HG02852 (cell line): ENCODE measurements around the gene RPTOR.
"Not testable (repeated sequence)": the region's sequence is repeated elsewhere in the genome, so short reads cannot be mapped to it uniquely, and the experiment has no call there.

Source experiments
- ATAC-seq: cut with Tn5 transposase; IDR thresholded peaks from one replicate; pipeline ENCODE4 v1.9.1; 2021; ENCODE audit warnings: mild to moderate bottlenecking, moderate library complexity; ENCODE audit not compliant: unreplicated experiment

RPTOR gene

DNA sequence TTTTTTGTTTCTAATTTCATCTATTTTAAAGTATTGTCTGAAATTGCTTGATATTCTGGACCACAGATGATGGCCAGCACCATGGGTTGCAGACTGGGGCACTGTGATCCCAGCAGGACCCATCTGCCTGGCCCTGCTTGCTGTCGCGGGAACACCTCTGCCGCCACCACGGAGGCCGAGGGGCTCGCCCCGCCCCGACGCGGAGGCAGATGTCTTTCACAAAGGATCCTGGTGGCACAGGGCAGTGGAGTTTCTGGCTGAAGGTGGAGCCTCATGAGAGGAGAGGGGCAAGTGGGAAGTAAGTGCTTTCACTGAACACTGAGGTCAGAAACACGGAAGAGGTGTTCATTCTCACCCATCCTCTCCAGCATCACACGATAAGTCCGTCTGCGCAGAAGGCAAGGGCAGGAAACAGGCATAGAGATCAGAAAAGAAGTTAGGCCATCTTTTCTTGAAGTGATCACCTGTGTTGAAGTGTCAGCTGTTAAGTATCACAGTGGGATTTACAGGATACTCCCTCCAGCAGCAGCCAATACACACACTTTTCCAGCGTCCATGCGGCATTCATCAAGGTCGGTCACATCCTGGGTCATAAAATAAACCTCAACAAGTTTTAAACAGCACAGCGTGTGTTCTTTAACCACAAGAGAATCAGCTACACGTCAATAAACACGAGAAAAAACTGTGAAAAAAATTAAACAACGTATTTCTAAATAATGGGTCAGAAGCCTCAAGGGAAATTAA, 194.5 kb downstream of the RPTOR start:
- no peak for ATAC-seq

DNA sequence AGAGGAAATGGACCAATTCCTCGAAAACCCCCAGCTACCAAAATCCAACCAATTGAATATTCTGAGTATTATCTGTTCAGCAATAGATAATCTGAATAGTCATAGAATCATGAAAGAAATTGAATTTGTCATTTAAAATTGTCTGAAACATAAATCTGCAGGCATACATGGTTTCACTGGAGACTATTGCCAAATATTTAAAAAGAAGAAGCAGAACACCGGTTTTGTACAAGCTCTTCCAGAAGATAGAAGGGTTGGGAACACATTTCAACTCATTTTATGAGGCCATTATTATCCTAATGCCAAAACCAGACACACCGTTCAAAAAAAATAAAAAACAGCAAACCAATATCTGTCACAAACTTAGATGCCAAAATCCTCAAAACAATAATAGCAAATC, 195.5 kb downstream of the RPTOR start:
- no peak for ATAC-seq

DNA sequence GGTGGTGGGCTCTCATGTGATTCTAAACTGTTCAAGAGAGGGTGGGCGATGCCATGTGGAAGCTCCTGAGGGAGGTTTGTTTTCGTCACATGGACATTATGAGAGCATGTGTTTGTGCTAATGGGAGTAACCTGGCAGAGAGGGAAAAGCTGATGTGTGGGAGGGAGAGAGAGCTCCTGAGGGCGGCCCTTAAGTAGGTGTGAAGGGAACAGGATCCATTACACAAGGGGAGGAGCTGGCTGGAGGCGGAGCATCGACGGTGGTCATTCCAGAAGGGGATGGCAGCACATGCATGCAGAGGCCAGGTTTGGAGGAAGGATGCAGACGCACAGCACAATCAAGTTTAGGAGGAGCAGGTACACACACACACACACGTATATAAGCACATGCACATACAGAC, 197.5 kb downstream of the RPTOR start:
- ATAC-seq = no peak

DNA sequence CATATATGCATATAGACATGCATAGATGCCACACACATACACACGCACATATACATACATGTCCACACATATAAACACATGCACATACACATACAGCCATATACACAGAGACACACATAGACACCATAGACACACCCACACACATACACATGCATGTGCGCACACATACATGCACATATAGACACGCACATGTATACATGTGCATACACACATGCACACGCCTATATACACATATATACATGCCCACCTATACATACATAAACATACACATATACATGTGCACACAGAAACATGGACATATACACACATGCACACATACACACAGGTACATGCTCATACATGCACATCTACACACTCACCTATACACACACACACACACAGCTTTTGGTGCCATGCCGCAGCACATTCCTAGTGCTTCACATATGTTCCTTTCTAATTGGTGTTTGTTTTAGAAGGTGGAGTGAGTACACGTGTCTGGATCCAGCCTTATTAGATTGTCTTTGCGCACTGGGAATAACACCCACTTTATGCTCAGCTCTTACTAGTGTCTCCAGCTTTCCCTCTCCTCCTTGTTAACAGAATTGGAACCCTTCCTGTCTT, 198.0 kb downstream of the RPTOR start:
- ATAC-seq = no peak

GRCh38 chr17:80743181-80743771, 198.6 kb downstream of the RPTOR start:
- ATAC-seq = no peak

DNA sequence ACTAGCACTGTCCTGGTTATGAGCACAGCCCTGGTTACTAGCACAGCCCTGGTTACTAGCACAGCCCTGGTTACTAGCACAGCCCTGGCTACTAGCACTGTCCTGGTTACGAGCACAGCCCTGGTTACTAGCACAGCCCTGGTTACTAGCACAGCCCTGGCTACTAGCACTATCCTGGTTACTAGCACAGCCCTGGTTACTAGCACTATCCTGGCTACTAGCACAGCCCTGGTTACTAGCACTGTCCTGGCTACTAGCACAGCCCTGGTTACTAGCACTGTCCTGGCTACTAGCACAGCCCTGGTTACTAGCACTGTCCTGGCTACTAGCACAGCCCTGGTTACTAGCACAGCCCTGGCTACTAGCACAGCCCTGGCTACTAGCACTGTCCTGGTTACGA, 199.3 kb downstream of the RPTOR start:
- not testable (repeated sequence) for ATAC-seq

DNA sequence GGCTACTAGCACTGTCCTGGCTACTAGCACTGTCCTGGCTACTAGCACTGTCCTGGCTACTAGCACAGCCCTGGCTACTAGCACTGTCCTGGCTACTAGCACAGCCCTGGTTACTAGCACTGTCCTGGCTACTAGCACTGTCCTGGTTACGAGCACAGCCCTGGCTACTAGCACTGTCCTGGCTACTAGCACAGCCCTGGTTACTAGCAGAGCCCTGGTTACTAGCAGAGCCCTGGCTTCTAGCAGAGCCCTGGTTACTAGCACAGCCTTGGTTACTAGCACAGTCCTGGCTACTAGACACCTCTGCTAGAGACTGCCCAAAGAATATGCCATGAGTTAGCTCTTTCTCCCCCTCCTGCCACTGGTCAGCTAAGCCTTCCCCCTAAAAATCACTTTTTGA, 200.1 kb downstream of the RPTOR start:
- ATAC-seq = not testable (repeated sequence)

GRCh38 chr17:80745183-80745582, 200.5 kb downstream of the RPTOR start:
- ATAC-seq = no peak

GRCh38 chr17:80746262-80746935, 201.8 kb downstream of the RPTOR start:
- no peak for ATAC-seq

DNA sequence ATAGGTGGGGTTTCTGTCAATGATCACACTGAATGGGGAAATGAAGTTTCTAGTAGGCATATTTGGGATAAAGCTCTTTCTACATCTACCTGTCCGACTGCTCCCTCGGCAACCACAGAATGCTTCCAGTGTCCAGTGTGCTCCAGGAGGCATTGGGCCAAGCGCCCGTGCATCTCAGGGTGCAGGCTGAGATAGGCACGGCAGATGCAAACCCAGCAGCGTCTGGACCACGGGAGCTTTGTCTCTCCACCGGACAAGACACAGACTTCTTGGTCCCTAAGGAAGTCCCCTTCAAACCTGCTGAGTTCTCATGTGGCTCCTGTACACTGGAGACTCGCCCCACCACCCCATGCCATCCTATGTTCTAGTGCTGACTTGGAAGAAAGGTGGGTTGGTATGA, 202.8 kb downstream of the RPTOR start:
- no peak for ATAC-seq

- ATAC-seq = no peak
Measured at GRCh38 chr17:80749611-80750010, 205.0 kb downstream of the RPTOR start.

DNA sequence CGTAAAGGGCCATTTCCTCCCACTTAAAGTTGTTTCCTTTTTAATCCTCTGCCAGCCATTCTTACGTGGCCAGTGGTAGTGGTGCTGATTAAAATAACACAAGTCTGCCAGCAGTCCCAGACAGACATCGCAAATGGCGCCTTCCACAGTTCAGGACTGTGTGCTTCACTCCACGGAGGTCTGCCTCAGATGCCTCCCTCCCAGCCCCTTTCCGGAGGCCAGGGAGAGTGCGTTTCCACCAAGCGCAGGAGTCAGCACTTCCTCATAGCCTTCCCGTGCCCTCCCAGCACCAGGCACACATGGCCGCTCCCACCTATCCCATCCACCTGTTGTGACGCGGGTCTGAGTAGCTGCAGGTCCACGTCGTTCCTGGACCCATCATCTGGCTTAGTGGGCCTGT, 205.6 kb downstream of the RPTOR start:
- no peak for ATAC-seq

DNA sequence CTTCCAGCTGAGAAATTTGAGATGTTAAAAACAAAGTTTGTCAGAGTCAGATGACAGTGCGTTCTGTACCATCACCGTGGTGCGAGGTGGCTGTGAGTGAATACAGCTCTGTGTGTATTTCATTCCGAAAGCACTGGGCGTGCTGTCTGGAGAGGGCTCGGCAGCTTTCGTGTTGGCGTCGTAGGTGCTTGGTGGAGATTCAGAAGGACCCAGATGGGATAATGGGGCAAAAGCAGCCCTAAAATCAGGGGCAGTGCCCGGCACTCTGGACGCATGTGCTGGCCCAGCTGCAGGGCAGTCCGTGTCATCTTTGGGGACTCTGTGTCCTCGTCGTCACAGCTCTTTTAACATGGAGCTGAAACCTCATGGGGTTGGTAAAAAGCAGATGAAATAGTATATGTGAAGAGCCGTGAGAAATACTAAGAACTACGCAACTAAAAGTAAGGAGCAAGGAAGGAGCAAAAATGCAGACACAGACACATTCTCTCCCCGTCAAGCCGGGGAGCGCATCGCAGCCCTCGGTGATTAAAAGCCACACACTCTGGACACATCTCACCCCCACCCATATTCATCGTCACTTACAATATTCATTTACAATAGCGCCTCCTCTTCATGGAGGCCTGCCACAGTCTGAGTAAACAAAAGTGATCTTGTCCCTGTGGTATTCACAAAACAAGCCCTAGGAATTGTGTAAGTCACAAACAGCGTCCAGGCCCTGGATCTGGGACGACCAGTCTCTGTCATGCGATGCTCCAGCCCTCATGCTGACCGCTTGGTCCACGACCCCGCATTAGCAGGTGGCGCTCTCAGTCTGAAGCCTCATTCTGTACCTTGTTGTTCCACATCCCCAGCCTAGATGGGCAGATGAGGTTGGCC, 206.7 kb downstream of the RPTOR start:
- ATAC-seq = no peak

DNA sequence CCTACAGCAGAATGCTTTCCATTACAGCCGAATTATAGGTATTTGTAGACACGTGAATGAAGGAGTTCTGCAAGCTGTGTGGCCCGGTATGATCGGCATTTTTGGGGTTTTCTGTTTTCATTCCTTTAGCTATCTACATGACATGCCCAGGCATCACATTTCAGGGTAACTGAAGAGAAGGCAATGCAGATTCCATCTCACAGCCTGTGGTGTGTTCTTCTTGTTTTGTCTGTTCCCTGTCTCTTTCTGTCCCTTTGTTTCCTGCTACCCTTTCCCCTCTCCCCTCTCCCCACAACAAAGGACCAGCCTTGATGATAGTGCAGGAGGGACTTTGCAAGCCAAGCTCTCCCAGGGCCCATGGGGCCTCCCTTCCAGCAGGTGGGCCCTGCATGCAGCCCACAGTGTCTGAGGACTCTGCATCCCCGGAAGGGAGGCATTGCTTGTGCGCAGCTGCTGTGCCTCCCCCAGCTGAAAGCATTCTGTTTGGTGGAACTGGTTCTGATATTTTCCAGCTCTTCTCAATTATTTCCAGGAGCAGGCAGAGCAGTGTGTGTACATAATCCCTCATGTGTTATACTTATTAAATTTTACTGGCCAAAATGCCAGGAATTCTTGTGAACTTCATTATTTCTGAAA, 207.4 kb downstream of the RPTOR start:
- no peak for ATAC-seq

- no peak for ATAC-seq
Measured at GRCh38 chr17:80753685-80754345, 209.2 kb downstream of the RPTOR start.

- ATAC-seq = no peak
Measured at GRCh38 chr17:80754846-80755245, 210.2 kb downstream of the RPTOR start.

GRCh38 chr17:80755650-80756405, 211.2 kb downstream of the RPTOR start:
- no peak for ATAC-seq

GRCh38 chr17:80758481-80759376, 214.1 kb downstream of the RPTOR start:
- ATAC-seq = no peak
